Progenitor cell of endocrine pancreas (in vitro differentiated cells): ENCODE measurements around the gene FXYD7. TPM values are rescaled to one million over a fixed set of nuclear protein-coding genes. Genes with fewer than 3 reads are reported as not detected.

Experiments
- DNase-seq: peaks from one replicate; pipeline ENCODE4 v3.0.0; 2021; ENCODE audit warnings: low spot score; ENCODE audit not compliant: unreplicated experiment
- H3K27ac Mint-ChIP-seq: 2 replicates; pipeline ENCODE4 v1.8.0; 2021; ENCODE audit warnings: mild to moderate bottlenecking, moderate library complexity, mixed read lengths
- H3K27me3 Mint-ChIP-seq: 2 replicates; pipeline ENCODE4 v1.8.0; 2021; ENCODE audit warnings: mixed read lengths
- H3K36me3 Mint-ChIP-seq: 2 replicates; pipeline ENCODE4 v1.8.0; 2022; ENCODE audit warnings: mixed read lengths; ENCODE audit not compliant: insufficient read depth
- H3K4me1 Mint-ChIP-seq: 2 replicates; pipeline ENCODE4 v1.8.0; 2021; ENCODE audit warnings: low read depth, mixed read lengths
- H3K4me3 Mint-ChIP-seq: 2 replicates; pipeline ENCODE4 v1.8.0; 2021; ENCODE audit warnings: low read depth, mild to moderate bottlenecking, moderate library complexity, mixed read lengths
- H3K9me3 Mint-ChIP-seq: 2 replicates; pipeline ENCODE4 v1.8.0; 2021; ENCODE audit warnings: low read depth, mixed read lengths
- total RNA-seq: library from RNA; stranded (reverse); gene quantifications from 2 replicates; pipeline ENCODE4 v1.2.1, GENCODE V29; 2021
- TF ChIP-seq, protein P1 (sequence below): fragments of 200-600 bp; sonication (generic); IDR thresholded peaks from one replicate; pipeline ENCODE4 v1.5.0; 2021; ENCODE audit warnings: antibody characterized with exemption, mild to moderate bottlenecking; ENCODE audit not compliant: unreplicated experiment

The FXYD7 gene
- total RNA-seq, 1 donor from 2014 or later = not detected

DNA sequence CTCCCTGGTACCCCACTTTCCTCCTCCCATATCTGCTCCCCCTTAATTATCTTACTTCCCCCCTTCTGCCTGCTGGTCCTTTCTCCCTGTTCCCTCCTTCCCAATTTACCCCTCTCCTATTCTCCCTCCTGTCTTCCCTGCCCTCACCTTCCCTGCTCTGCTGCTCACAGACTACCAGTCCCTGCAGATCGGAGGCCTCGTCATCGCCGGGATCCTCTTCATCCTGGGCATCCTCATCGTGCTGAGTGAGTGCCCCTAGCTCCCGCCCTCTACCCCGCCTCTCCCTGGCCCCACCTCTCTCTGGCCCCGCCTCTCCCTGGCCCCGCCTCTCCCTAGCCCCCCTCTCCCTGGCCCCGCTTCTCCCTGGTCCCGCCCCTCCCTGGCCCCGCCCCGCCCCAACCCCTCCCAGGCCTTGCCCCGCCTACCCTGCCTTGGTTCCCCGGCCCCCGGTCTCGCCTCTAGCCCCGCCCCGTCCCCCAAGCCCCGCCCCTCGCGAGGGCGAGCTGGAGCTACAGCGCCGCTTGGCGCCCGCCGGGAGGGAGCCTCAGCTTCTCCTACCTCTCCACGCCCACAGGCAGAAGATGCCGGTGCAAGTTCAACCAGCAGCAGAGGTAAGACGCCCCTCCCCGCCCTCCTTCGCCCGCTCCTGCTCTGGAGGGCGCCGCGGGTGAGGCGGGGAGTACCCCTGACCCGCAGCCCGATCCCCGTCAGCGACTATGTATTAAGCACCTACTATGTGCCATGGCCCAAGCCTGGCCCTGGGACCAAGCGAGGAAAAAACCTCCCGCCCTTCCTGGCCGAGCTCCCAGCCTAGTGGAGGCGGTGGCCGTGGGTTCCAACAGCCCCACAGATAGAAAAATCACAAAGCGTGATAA, 1.9 kb upstream of the FXYD7 start:
- peaks cover 14% of the 10 kb centered on the region for H3K4me1 Mint-ChIP-seq
- DNase-seq = peak; percentile 70
- no peak overlapping the region for H3K4me3 Mint-ChIP-seq
- TF ChIP-seq, protein P1, sequence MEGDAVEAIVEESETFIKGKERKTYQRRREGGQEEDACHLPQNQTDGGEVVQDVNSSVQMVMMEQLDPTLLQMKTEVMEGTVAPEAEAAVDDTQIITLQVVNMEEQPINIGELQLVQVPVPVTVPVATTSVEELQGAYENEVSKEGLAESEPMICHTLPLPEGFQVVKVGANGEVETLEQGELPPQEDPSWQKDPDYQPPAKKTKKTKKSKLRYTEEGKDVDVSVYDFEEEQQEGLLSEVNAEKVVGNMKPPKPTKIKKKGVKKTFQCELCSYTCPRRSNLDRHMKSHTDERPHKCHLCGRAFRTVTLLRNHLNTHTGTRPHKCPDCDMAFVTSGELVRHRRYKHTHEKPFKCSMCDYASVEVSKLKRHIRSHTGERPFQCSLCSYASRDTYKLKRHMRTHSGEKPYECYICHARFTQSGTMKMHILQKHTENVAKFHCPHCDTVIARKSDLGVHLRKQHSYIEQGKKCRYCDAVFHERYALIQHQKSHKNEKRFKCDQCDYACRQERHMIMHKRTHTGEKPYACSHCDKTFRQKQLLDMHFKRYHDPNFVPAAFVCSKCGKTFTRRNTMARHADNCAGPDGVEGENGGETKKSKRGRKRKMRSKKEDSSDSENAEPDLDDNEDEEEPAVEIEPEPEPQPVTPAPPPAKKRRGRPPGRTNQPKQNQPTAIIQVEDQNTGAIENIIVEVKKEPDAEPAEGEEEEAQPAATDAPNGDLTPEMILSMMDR = peak; percentile 29
- no peaks in the 10 kb centered on the region for H3K9me3 Mint-ChIP-seq
- H3K36me3 Mint-ChIP-seq = no peaks in the 10 kb centered on the region
- peaks cover 58% of the 10 kb centered on the region for H3K27me3 Mint-ChIP-seq
- H3K27ac Mint-ChIP-seq = no peak overlapping the region

DNA sequence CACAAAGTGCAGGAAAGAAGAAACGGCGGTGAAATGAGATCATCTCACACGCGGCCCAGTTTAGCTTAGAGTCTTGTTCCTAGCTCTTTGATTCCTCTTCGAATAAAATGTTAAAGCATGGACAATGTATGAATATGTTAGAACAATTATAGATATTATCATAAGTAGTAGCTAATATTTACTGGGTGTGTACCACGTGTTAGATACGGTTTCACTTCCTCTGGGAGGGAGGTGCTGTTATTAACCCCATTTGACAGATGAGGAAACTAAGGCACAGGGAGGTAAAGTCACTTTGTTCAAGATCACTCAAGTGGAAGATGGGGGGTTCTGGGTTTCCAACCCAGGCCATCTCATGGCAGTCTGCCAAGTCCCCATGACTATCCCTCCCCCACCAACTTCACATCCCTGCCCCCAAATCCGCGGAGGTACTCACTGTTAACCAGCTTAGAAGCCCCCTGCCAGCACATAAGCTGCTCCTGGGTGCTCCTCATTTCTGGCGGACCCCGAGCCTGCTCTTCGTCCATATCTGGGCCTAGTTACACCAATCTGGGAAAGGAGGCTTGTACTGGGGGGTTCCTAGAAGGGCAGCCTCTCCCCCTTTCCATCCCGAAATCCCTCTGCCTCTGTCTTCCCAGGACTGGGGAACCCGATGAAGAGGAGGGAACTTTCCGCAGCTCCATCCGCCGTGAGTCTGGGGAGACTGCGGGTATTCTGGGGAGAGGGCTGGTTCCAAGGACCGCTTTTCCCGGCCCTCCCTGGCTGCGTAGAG, 1.0 kb upstream of the FXYD7 start:
- peaks cover 62% of the 10 kb centered on the region for H3K27me3 Mint-ChIP-seq
- H3K27ac Mint-ChIP-seq = no peak overlapping the region
- H3K4me1 Mint-ChIP-seq = peaks cover 14% of the 10 kb centered on the region
- H3K36me3 Mint-ChIP-seq = no peaks in the 10 kb centered on the region
- TF ChIP-seq, protein P1 = no peak
- H3K4me3 Mint-ChIP-seq = no peak overlapping the region
- no peaks in the 10 kb centered on the region for H3K9me3 Mint-ChIP-seq
- DNase-seq = no peak

DNA sequence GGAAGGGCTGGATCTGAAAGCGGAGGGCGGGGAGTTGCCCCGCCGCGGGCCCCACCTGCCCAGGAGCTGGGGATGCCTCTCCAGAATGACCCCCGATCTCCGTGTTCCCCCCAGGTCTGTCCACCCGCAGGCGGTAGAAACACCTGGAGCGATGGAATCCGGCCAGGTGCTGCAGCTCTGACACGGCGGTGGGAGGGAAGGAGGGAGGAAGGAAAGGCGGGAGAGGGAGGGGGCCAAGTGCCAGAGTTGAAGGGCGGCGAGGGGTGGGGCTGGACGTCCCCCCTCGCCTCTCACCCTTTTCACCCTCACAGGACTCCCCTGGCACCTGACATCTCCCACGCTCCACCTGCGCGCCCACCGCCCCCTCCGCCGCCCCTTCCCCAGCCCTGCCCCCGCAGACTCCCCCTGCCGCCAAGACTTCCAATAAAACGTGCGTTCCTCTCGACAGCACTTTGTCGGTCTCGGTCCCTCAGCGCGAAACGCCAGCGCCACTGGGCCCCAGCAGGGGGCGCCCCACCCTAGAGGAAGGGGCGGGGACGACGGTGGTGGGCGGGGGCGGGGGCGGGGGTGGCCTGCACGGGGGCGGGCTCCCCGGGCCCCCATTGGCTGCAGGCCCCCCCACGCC, 337 bp upstream of the FXYD7 start:
- DNase-seq = peak; percentile 49
- no peaks in the 10 kb centered on the region for H3K36me3 Mint-ChIP-seq
- H3K27me3 Mint-ChIP-seq = peaks cover 65% of the 10 kb centered on the region
- peaks cover 9% of the 10 kb centered on the region for H3K4me1 Mint-ChIP-seq
- no peak overlapping the region for H3K4me3 Mint-ChIP-seq
- H3K27ac Mint-ChIP-seq = no peak overlapping the region
- TF ChIP-seq, protein P1 = peak; percentile 66
- no peaks in the 10 kb centered on the region for H3K9me3 Mint-ChIP-seq

DNA sequence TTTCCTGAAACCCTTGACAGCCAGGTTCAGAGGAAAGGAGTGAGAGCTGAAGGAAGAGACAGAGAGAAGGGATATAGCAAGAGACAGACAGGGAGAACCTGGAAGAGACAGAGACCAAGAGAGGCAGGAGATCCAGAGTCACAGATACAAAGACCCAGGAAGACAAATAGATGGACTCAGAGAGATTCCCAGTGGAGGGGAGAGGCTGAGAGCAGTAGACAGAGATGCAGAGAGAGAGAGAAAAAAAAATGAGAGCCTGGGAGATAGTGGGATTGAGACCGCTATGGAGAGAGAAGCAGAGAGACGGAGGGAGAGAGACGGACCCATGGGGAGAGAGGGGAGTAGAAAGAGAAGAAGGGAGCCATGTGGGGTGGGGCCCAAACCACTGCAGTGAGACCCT, 763 bp downstream of the FXYD7 start:
- H3K4me3 Mint-ChIP-seq = no peak overlapping the region
- H3K36me3 Mint-ChIP-seq = no peaks in the 10 kb centered on the region
- H3K27ac Mint-ChIP-seq = no peak overlapping the region
- TF ChIP-seq, protein P1 = no peak
- peaks cover 67% of the 10 kb centered on the region for H3K27me3 Mint-ChIP-seq
- no peaks in the 10 kb centered on the region for H3K9me3 Mint-ChIP-seq
- DNase-seq = no peak
- peaks cover 9% of the 10 kb centered on the region for H3K4me1 Mint-ChIP-seq

DNA sequence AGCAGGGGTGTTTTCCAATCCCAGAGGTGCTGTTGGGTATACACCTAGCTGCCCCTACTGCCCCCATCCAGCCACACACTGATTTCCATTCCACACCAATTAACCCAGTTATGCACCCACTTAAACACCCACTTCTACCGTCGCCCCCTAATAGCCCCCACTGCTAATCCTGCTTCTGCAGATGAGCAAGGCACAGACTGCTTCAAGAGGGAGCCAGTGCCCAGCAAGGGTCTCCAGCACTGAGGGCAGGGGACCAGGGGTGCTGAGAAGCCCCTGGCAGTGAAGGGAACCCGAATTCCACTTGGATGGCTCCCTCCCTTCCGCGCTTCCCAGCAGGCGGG, 1.2 kb downstream of the FXYD7 start:
- Mint-ChIP-seq H3K27ac (no peak overlapping the region), H3K4me1 (peaks cover 6% of the 10 kb centered on the region), H3K4me3 (no peak overlapping the region), H3K36me3 (no peaks in the 10 kb centered on the region), H3K9me3 (no peaks in the 10 kb centered on the region), H3K27me3 (peaks cover 66% of the 10 kb centered on the region)
- TF ChIP-seq, protein P1 = no peak
- no peak for DNase-seq
